IMR-90 (cell line): Measurements from ENCODE around the gene PYGL. TPM values are rescaled to one million over a fixed set of nuclear protein-coding genes. Genes with fewer than 3 reads are reported as not detected.
A peak's percentile ranks its signal among the peaks of the same experiment; 100 is the strongest.

ENCODE experiments used
- ATAC-seq: fragments of 200-7000 bp; cut with Tn5 transposase; 2 replicates; pipeline ENCODE4 v1.9.1; 2020; ENCODE audit warnings: low read depth, mild to moderate bottlenecking, moderate library complexity
- BruUV-seq: library from RNA; stranded (reverse); fragments of 400-500 nt; replicated peaks from 2 replicates; lab custom pipeline; 2021; lab: Mats Ljungman, UMichigan
- CTCF ChIA-PET: fragments of 300-600 bp; formaldehyde crosslinking; extraction: SDS; loops from one replicate; lab custom pipeline; 2021; ENCODE audit warnings: antibody characterized with exemption; lab: Yijun Ruan, JAX
- POLR2A ChIA-PET: fragments of 300-600 bp; sonication (Branson Sonifier 250); formaldehyde crosslinking; loops from one replicate; lab custom pipeline; 2022; ENCODE audit warnings: antibody characterized with exemption; ENCODE audit not compliant: unreplicated experiment; lab: Charles Lee
- DNase-seq: peaks from one replicate; pipeline ENCODE4 v3.0.0; 2013
- H2AFZ ChIP-seq: replicated peaks from 2 replicates; pipeline ENCODE3; 2013; ENCODE audit warnings: low read length, mild to moderate bottlenecking; ENCODE audit not compliant: poor library complexity
- H2AK5ac ChIP-seq: 2 replicates; pipeline ENCODE4 v1.6.1; 2013; ENCODE audit warnings: low read depth, low read length, inconsistent platforms
- H2AK9ac ChIP-seq: replicated peaks from 2 replicates; pipeline ENCODE3; 2013; ENCODE audit warnings: mild to moderate bottlenecking, low read depth, low read length, moderate library complexity; ENCODE audit not compliant: poor library complexity
- H2BK120ac ChIP-seq: 2 replicates; pipeline ENCODE4 v1.6.1; 2013; ENCODE audit warnings: low read depth, low read length, inconsistent platforms
- H2BK15ac ChIP-seq: 3 replicates; pipeline ENCODE4 v1.6.1; 2013; ENCODE audit warnings: low read depth, low read length, inconsistent platforms
- H2BK20ac ChIP-seq: 2 replicates; pipeline ENCODE4 v1.6.1; 2013; ENCODE audit warnings: low read depth, mild to moderate bottlenecking, inconsistent platforms, low read length, moderate library complexity
- H2BK5ac ChIP-seq: 2 replicates; pipeline ENCODE4 v1.6.1; 2013; ENCODE audit warnings: mild to moderate bottlenecking, low read depth, low read length, inconsistent platforms; ENCODE audit not compliant: poor library complexity, severe bottlenecking
- H3K14ac ChIP-seq: replicated peaks from 2 replicates; pipeline ENCODE4 v1.6.1; 2013; ENCODE audit warnings: low read depth, low read length, inconsistent platforms
- H3K18ac ChIP-seq: 2 replicates; pipeline ENCODE4 v1.6.1; 2013; ENCODE audit warnings: low read depth, low read length, control low read depth
- H3K23ac ChIP-seq: 2 replicates; pipeline ENCODE4 v1.6.1; 2013; ENCODE audit warnings: low read depth, low read length, inconsistent platforms
- H3K27ac ChIP-seq: 2 replicates; pipeline ENCODE4 v1.5.1; 2013; ENCODE audit warnings: mild to moderate bottlenecking, control low read depth, low read length; ENCODE audit not compliant: insufficient read depth
- H3K27me3 ChIP-seq: 2 replicates; pipeline ENCODE4 v1.6.1; 2013; ENCODE audit warnings: low read length; ENCODE audit not compliant: control insufficient read depth, insufficient read depth
- H3K36me3 ChIP-seq: 2 replicates; pipeline ENCODE4 v1.6.1; 2013; ENCODE audit warnings: low read length, mixed read lengths; ENCODE audit not compliant: control insufficient read depth, insufficient read depth
- H3K4ac ChIP-seq: 2 replicates; pipeline ENCODE4 v1.6.1; 2013; ENCODE audit warnings: low read depth, low read length, inconsistent platforms
- H3K4me1 ChIP-seq: 2 replicates; pipeline ENCODE4 v1.6.1; 2013; ENCODE audit warnings: low read length, mixed read lengths; ENCODE audit not compliant: control insufficient read depth, insufficient read depth
- H3K4me2 ChIP-seq: 2 replicates; pipeline ENCODE4 v1.6.1; 2013; ENCODE audit warnings: low read depth, mild to moderate bottlenecking, control low read depth, low read length, moderate library complexity
- H3K4me3 ChIP-seq: 2 replicates; pipeline ENCODE4 v1.5.1; 2013; ENCODE audit warnings: low read depth, mild to moderate bottlenecking, control low read depth, low read length, moderate library complexity; ENCODE audit not compliant: insufficient read depth
- H3K56ac ChIP-seq: 2 replicates; pipeline ENCODE4 v1.6.1; 2013; ENCODE audit warnings: low read length, inconsistent platforms; ENCODE audit not compliant: insufficient read depth; ENCODE audit errors: extremely low read depth
- H3K79me1 ChIP-seq, 2 experiments: 2 replicates each; pipeline ENCODE4 v1.6.1; 2013; ENCODE audit warnings: low read length in 2 of 2, inconsistent platforms in 1 of 2, low read depth in 1 of 2
- H3K9ac ChIP-seq: 2 replicates; pipeline ENCODE4 v1.6.1; 2013; ENCODE audit warnings: low read depth, low read length, control low read depth
- H3K9me1 ChIP-seq: 2 replicates; pipeline ENCODE4 v1.6.1; 2013; ENCODE audit warnings: low read length, inconsistent platforms; ENCODE audit not compliant: insufficient read depth
- H3K9me3 ChIP-seq: 2 replicates; pipeline ENCODE4 v1.6.1; 2013; ENCODE audit warnings: low read length; ENCODE audit not compliant: control insufficient read depth, insufficient read depth
- H4K20me1 ChIP-seq: 2 replicates; pipeline ENCODE4 v1.6.1; 2013; ENCODE audit warnings: low read length, inconsistent platforms; ENCODE audit not compliant: insufficient read depth
- H4K5ac ChIP-seq: 2 replicates; pipeline ENCODE4 v1.6.1; 2013; ENCODE audit warnings: mild to moderate bottlenecking, low read depth, low read length, control low read depth
- H4K8ac ChIP-seq, 2 experiments: 2 replicates each; pipeline ENCODE4 v1.6.1; 2013; ENCODE audit warnings: low read depth in 2 of 2, low read length in 2 of 2, control low read depth in 1 of 2, inconsistent platforms in 1 of 2
- H4K91ac ChIP-seq: 2 replicates; pipeline ENCODE4 v1.6.1; 2013; ENCODE audit warnings: low read depth, low read length, inconsistent platforms; ENCODE audit not compliant: insufficient read depth
- BHLHE40 ChIP-seq: fragments of 150-350 bp; IDR thresholded peaks from 2 replicates; pipeline ENCODE4 v1.6.1; 2016; ENCODE audit warnings: mild to moderate bottlenecking, low read depth, low read length
- CEBPB ChIP-seq: IDR thresholded peaks from 2 replicates; pipeline ENCODE4 v1.6.1; 2012; ENCODE audit warnings: low read depth, low read length, improper control_type of control experiment
- RCOR1 ChIP-seq: IDR thresholded peaks from 2 replicates; pipeline ENCODE4 v1.6.1; 2012; ENCODE audit warnings: mild to moderate bottlenecking, low read length, improper control_type of control experiment; ENCODE audit not compliant: insufficient replicate concordance
- WGBS, 2 experiments: methylation state at CpG; one replicate each; pipeline versions ENCODE4 v1.1.5 to v1.1.7; 2013; ENCODE audit warnings: missing lambda C conversion rate in 2 of 2; ENCODE audit not compliant: insufficient read length in 1 of 2; ENCODE audit errors: extremely low coverage in 2 of 2; 5-methylcytosine and 5-hydroxymethylcytosine counted together
- dilution Hi-C: fragments of 300-500 bp; cut with HindIII; formaldehyde crosslinking; loops from one replicate; pipeline ENCODE4 v1.14.3; 2018; ENCODE audit warnings: low sequenced_read_pairs; ENCODE audit not compliant: unreplicated experiment
- in situ Hi-C: fragments of 300-500 bp; cut with MboI; formaldehyde crosslinking; loops from 3 replicates; pipeline ENCODE4 v1.14.3; 2019; ENCODE audit warnings: low sequenced_read_pairs, inconsistent platforms, mixed read lengths
- intact Hi-C: fragments of 100-400 bp; cut with micrococcal nuclease; formaldehyde crosslinking; loops from 2 replicates; pipeline ENCODE4 v1.10.0; 2022
- polyA plus RNA-seq, 3 experiments: library from polyadenylated mRNA; depleted of rRNA; stranded (reverse); fragments of >200 nt; gene quantifications; 2 replicates each; pipeline ENCODE4 v1.2.3, GENCODE V29; 2012; ENCODE audit warnings: low replicate concordance in 1 of 3
- total RNA-seq: library from RNA; depleted of rRNA; stranded (reverse); fragments of >200 nt; gene quantifications from 2 replicates; pipeline ENCODE4 v1.2.3, GENCODE V29; 2012
- TF ChIP-seq, protein P1 (sequence below): fragments of 150-350 bp; IDR thresholded peaks from 2 replicates; pipeline ENCODE4 v1.6.1; 2017; ENCODE audit warnings: mild to moderate bottlenecking, antibody characterized with exemption, low read length, low read depth

Gene PYGL
- total and polyA plus RNA-seq, 2 of the 4 experiments (the other 2 are of a cell fraction) = 52.3 to 70.4 TPM

- Histone ChIP-seq H3K4ac (no peak overlapping the region), H4K8ac (no peak overlapping the region), H3K4me3 (no peak overlapping the region), H2BK120ac (no peak overlapping the region), H3K9ac (no peak overlapping the region), H2AFZ (no peak overlapping the region), H4K5ac (no peak overlapping the region), H4K20me1 (peaks cover 5% of the 10 kb centered on the region; the same call in 1 of the 2 replicates), H3K9me1 (peaks cover 11% of the 10 kb centered on the region), H3K18ac (no peak overlapping the region), H2BK5ac (no peak overlapping the region), H3K23ac (no peak overlapping the region), H3K9me3 (no peaks in the 10 kb centered on the region), H2BK20ac (no peak overlapping the region), H2BK15ac (no peak overlapping the region), H2AK9ac (no peak overlapping the region), H3K27ac (no peak overlapping the region), H3K14ac (no peak overlapping the region), H3K56ac (no peak overlapping the region), H2AK5ac (no peak overlapping the region), H3K4me1 (peaks cover 17% of the 10 kb centered on the region), H3K27me3 (peaks cover 6% of the 10 kb centered on the region; the same call in 1 of the 2 replicates), H3K79me1 (no peaks in the 10 kb centered on the region), H3K4me2 (peak overlapping the region; percentile 48; the same call in 1 of the 2 replicates), H3K36me3 (no peaks in the 10 kb centered on the region), H4K91ac (no peak overlapping the region)
- TF ChIP-seq RCOR1 (no peak), BHLHE40 (peak; percentile 81; the same call in 1 of the 2 replicates), CEBPB (no peak)
- TF ChIP-seq, protein P1, sequence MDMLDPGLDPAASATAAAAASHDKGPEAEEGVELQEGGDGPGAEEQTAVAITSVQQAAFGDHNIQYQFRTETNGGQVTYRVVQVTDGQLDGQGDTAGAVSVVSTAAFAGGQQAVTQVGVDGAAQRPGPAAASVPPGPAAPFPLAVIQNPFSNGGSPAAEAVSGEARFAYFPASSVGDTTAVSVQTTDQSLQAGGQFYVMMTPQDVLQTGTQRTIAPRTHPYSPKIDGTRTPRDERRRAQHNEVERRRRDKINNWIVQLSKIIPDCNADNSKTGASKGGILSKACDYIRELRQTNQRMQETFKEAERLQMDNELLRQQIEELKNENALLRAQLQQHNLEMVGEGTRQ = no peak
- intact Hi-C loops = no loop called here
- BruUV-seq = no TSS peak
- dilution Hi-C loops = no loop called here
- no CpG with 5 or more reads among the region's 3 CpGs for WGBS, 2 experiments
- ATAC-seq (peak; percentile 38; the same call in 1 of the 2 replicates), DNase-seq (peak; percentile 49)
- CTCF ChIA-PET = interaction anchor here (0.6 to 1.4 kb wide), 3 partner anchors 10 to 972 kb away, joined by 3 to 4 read pairs (median 4); no protein-coding TSS in a partner anchor
- POLR2A ChIA-PET = interaction anchor here (0.6 kb wide), 1 partner anchor 392 kb away, joined by 10 read pairs; no protein-coding TSS in a partner anchor
- in situ Hi-C loops = no loop called here
Measured at GRCh38 chr14:50967103-50967502, 22.8 kb upstream of the PYGL start.
